Endothelial cell of umbilical vein (primary cell): ENCODE results near the gene USP6.

Experiments used
- EZH2 ChIP-seq: IDR thresholded peaks from 2 replicates; pipeline ENCODE4 v1.6.1; 2012; ENCODE audit warnings: borderline replicate concordance, low read depth, mild to moderate bottlenecking, moderate library complexity, low read length, inconsistent platforms; ENCODE audit not compliant: severe bottlenecking
- GATA2 ChIP-seq: IDR thresholded peaks from 2 replicates; pipeline ENCODE4 v1.7.0; 2011; ENCODE audit warnings: low read depth, mild to moderate bottlenecking, moderate library complexity, mixed read lengths, low read length; ENCODE audit not compliant: insufficient read length, insufficient read depth
- JUN ChIP-seq: IDR thresholded peaks from 2 replicates; pipeline ENCODE4 v1.6.1; 2011; ENCODE audit warnings: borderline replicate concordance, low read depth; ENCODE audit not compliant: insufficient read length, insufficient read depth
- MAX ChIP-seq: IDR thresholded peaks from 2 replicates; pipeline ENCODE4 v1.6.1; 2011; ENCODE audit not compliant: insufficient read depth, insufficient read length
- MYC ChIP-seq: IDR thresholded peaks from one replicate; pipeline ENCODE4 v1.6.1; 2011; ENCODE audit warnings: mild to moderate bottlenecking, low read depth, low read length
- POLR2A ChIP-seq: IDR thresholded peaks from 2 replicates; pipeline ENCODE4 v1.6.1; 2012; ENCODE audit warnings: low read depth, mild to moderate bottlenecking, control low read depth, low read length
- POLR2AphosphoS5 ChIP-seq: IDR thresholded peaks from 2 replicates; pipeline ENCODE4 v1.6.1; 2012; ENCODE audit warnings: low read depth, mild to moderate bottlenecking, control low read depth, low read length, moderate library complexity; ENCODE audit not compliant: insufficient read depth
- TF ChIP-seq, protein P1 (sequence below), 2 donors: IDR thresholded peaks; 1 replicate in 1 of 2; 2 replicates in 1 of 2; pipeline ENCODE4 v1.5.1; 2011; ENCODE audit warnings: low read length in 2 of 2, mild to moderate bottlenecking in 2 of 2, moderate library complexity in 2 of 2, control low read depth in 1 of 2, inconsistent platforms in 1 of 2, low read depth in 1 of 2; ENCODE audit not compliant: insufficient read depth in 1 of 2; ENCODE audit errors: extremely low read depth in 1 of 2

GRCh38 chr17:5209396-5209795, 93.6 kb downstream of the USP6 start:
- TF ChIP-seq, protein P1, sequence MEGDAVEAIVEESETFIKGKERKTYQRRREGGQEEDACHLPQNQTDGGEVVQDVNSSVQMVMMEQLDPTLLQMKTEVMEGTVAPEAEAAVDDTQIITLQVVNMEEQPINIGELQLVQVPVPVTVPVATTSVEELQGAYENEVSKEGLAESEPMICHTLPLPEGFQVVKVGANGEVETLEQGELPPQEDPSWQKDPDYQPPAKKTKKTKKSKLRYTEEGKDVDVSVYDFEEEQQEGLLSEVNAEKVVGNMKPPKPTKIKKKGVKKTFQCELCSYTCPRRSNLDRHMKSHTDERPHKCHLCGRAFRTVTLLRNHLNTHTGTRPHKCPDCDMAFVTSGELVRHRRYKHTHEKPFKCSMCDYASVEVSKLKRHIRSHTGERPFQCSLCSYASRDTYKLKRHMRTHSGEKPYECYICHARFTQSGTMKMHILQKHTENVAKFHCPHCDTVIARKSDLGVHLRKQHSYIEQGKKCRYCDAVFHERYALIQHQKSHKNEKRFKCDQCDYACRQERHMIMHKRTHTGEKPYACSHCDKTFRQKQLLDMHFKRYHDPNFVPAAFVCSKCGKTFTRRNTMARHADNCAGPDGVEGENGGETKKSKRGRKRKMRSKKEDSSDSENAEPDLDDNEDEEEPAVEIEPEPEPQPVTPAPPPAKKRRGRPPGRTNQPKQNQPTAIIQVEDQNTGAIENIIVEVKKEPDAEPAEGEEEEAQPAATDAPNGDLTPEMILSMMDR (IDR thresholded peaks at IDR 0.05; ENCODE audit: extremely low read depth in 1 of 2, insufficient read depth in 1 of 2, low read depth in 1 of 2, low read length in 2 of 2) = no peak
- TF ChIP-seq EZH2 (no peak), MYC (no peak), POLR2AphosphoS5 (no peak), POLR2A (no peak), MAX (no peak), GATA2 (no peak), JUN (no peak)
